Vagina (tissue), 2 donors: ENCODE data around the gene WDR11.

Experiments
- POLR2A ChIP-seq, 2 donors: fragments of 450-650 bp; IDR thresholded peaks; one replicate each; pipeline ENCODE4 v1.6.1; 2017; ENCODE audit warnings: antibody characterized with exemption in 2 of 2, mild to moderate bottlenecking in 2 of 2, moderate library complexity in 2 of 2
- POLR2AphosphoS5 ChIP-seq, 2 donors: sonication (generic); formaldehyde crosslinking; IDR thresholded peaks; one replicate each; pipeline ENCODE4 v1.9.0; 2017; ENCODE audit warnings: antibody characterized with exemption in 2 of 2, mild to moderate bottlenecking in 2 of 2, low read depth in 1 of 2; ENCODE audit not compliant: insufficient read depth in 1 of 2
- TF ChIP-seq, protein P1 (sequence below), 3 experiments: fragments of 450-650 bp in 2 of 3; fragments of 200-600 bp in 1 of 3; sonication (generic) in 1 of 3; IDR thresholded peaks; one replicate each; pipeline ENCODE4 v1.5.1; 2017 to 2019; ENCODE audit warnings: antibody characterized with exemption in 3 of 3, mild to moderate bottlenecking in 2 of 3, moderate library complexity in 2 of 3

GRCh38 chr10:120927352-120927751 is 76.2 kb downstream of the WDR11 start:
- TF ChIP-seq, protein P1, sequence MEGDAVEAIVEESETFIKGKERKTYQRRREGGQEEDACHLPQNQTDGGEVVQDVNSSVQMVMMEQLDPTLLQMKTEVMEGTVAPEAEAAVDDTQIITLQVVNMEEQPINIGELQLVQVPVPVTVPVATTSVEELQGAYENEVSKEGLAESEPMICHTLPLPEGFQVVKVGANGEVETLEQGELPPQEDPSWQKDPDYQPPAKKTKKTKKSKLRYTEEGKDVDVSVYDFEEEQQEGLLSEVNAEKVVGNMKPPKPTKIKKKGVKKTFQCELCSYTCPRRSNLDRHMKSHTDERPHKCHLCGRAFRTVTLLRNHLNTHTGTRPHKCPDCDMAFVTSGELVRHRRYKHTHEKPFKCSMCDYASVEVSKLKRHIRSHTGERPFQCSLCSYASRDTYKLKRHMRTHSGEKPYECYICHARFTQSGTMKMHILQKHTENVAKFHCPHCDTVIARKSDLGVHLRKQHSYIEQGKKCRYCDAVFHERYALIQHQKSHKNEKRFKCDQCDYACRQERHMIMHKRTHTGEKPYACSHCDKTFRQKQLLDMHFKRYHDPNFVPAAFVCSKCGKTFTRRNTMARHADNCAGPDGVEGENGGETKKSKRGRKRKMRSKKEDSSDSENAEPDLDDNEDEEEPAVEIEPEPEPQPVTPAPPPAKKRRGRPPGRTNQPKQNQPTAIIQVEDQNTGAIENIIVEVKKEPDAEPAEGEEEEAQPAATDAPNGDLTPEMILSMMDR (IDR thresholded peaks at IDR 0.05), result no peak
- TF ChIP-seq POLR2AphosphoS5 (IDR thresholded peaks at IDR 0.05; ENCODE audit: insufficient read depth in 1 of 2, low read depth in 1 of 2) (no peak), POLR2A (IDR thresholded peaks at IDR 0.05) (no peak)
